Mesenchymal stem cell (in vitro differentiated cells and primary cell): Measurements from ENCODE around the gene COL4A2.

ENCODE experiments used
- DNase-seq: peaks from one replicate; pipeline ENCODE4 v3.0.0-alpha.2; 2013
- H2AFZ ChIP-seq: one replicate; pipeline ENCODE4 v1.6.1; 2013; ENCODE audit warnings: low read depth, mild to moderate bottlenecking, control low read depth, inconsistent platforms, low read length, moderate library complexity
- H2AK5ac ChIP-seq: 2 replicates; pipeline ENCODE4 v1.6.1; 2013; ENCODE audit warnings: low read length, moderate library complexity, mild to moderate bottlenecking, inconsistent platforms; ENCODE audit not compliant: severe bottlenecking
- H2BK120ac ChIP-seq: one replicate; pipeline ENCODE4 v1.6.1; 2013; ENCODE audit warnings: low read depth, mild to moderate bottlenecking, inconsistent platforms, low read length, moderate library complexity
- H2BK12ac ChIP-seq, 2 experiments: one replicate each; pipeline ENCODE4 v1.6.1; 2013; ENCODE audit warnings: inconsistent platforms in 2 of 2, low read length in 2 of 2, mild to moderate bottlenecking in 2 of 2, moderate library complexity in 2 of 2, control low read depth in 1 of 2
- H2BK15ac ChIP-seq: one replicate; pipeline ENCODE4 v1.6.1; 2013; ENCODE audit warnings: mild to moderate bottlenecking, low read depth, inconsistent platforms; ENCODE audit not compliant: poor library complexity, severe bottlenecking
- H2BK5ac ChIP-seq: 2 replicates; pipeline ENCODE4 v1.6.1; 2013; ENCODE audit warnings: low read depth, mild to moderate bottlenecking, low read length, control low read depth, inconsistent platforms; ENCODE audit not compliant: poor library complexity, severe bottlenecking
- H3K14ac ChIP-seq, 2 experiments: one replicate each; pipeline ENCODE4 v1.6.1; 2013; ENCODE audit warnings: inconsistent platforms in 2 of 2, low read length in 2 of 2, control low read depth in 1 of 2, mild to moderate bottlenecking in 1 of 2, moderate library complexity in 1 of 2
- H3K18ac ChIP-seq, 2 experiments: one replicate each; pipeline ENCODE4 v1.6.1; 2013; ENCODE audit warnings: inconsistent platforms in 2 of 2, low read length in 2 of 2, control low read depth in 1 of 2, low read depth in 1 of 2, mild to moderate bottlenecking in 1 of 2
- H3K23ac ChIP-seq, 2 experiments: one replicate each; pipeline ENCODE4 v1.6.1; 2013; ENCODE audit warnings: inconsistent platforms in 2 of 2, low read length in 2 of 2, mild to moderate bottlenecking in 2 of 2, moderate library complexity in 2 of 2, control low read depth in 1 of 2
- H3K27ac ChIP-seq: 2 replicates; pipeline ENCODE4 v1.5.1; 2013; ENCODE audit warnings: mild to moderate bottlenecking, moderate library complexity, low read length, control low read depth, inconsistent platforms; ENCODE audit not compliant: poor library complexity, severe bottlenecking
- H3K27me3 ChIP-seq, 2 experiments: 2 replicates each; pipeline versions ENCODE4 v1.6.1 to v1.7.0; 2013; ENCODE audit warnings: low read length in 2 of 2, mild to moderate bottlenecking in 2 of 2, moderate library complexity in 2 of 2, control low read depth in 1 of 2, inconsistent platforms in 1 of 2; ENCODE audit not compliant: control insufficient read depth in 1 of 2, insufficient read depth in 1 of 2
- H3K36me3 ChIP-seq, 2 experiments: 2 replicates each; pipeline versions ENCODE4 v1.6.1 to v1.7.0; 2013; ENCODE audit warnings: low read length in 2 of 2, control low read depth in 1 of 2, inconsistent platforms in 1 of 2, low read depth in 1 of 2, mild to moderate bottlenecking in 1 of 2; ENCODE audit not compliant: insufficient read depth in 2 of 2, control insufficient read depth in 1 of 2
- H3K4ac ChIP-seq, 2 experiments: one replicate each; pipeline ENCODE4 v1.6.1; 2013; ENCODE audit warnings: inconsistent platforms in 2 of 2, low read length in 2 of 2, mild to moderate bottlenecking in 2 of 2, moderate library complexity in 2 of 2, control low read depth in 1 of 2, low read depth in 1 of 2
- H3K4me1 ChIP-seq: 2 replicates; pipeline ENCODE4 v1.6.1; 2013; ENCODE audit warnings: low read depth, low read length, control low read depth; ENCODE audit not compliant: control insufficient read depth, insufficient read depth
- H3K4me2 ChIP-seq: 2 replicates; pipeline ENCODE4 v1.6.1; 2013; ENCODE audit warnings: low read length, mild to moderate bottlenecking, inconsistent platforms; ENCODE audit not compliant: poor library complexity, severe bottlenecking
- H3K4me3 ChIP-seq, 2 experiments: 2 replicates each; pipeline versions ENCODE4 v1.5.1 to v1.7.0; 2013; ENCODE audit warnings: low read length in 2 of 2, mild to moderate bottlenecking in 2 of 2, control low read depth in 1 of 2, low read depth in 1 of 2; ENCODE audit not compliant: insufficient read depth in 1 of 2
- H3K79me1 ChIP-seq: replicated peaks from 2 replicates; pipeline ENCODE4 v1.6.1; 2013; ENCODE audit warnings: mild to moderate bottlenecking, control low read depth, low read length, inconsistent platforms; ENCODE audit not compliant: poor library complexity, severe bottlenecking
- H3K9ac ChIP-seq: 2 replicates; pipeline ENCODE4 v1.7.0; 2013; ENCODE audit warnings: mild to moderate bottlenecking, low read length, moderate library complexity
- H3K9me3 ChIP-seq: 2 replicates; pipeline ENCODE4 v1.7.0; 2013; ENCODE audit warnings: mild to moderate bottlenecking, low read length; ENCODE audit not compliant: control insufficient read depth
- H4K8ac ChIP-seq: one replicate; pipeline ENCODE4 v1.6.1; 2013; ENCODE audit warnings: inconsistent platforms, mild to moderate bottlenecking, low read length, moderate library complexity
- H4K91ac ChIP-seq: one replicate; pipeline ENCODE4 v1.6.1; 2013; ENCODE audit warnings: mild to moderate bottlenecking, low read length, inconsistent platforms
- WGBS: methylation state at CpG from one replicate; pipeline ENCODE4 v1.1.7; 2013; ENCODE audit warnings: mixed read lengths; 5-methylcytosine and 5-hydroxymethylcytosine counted together

The COL4A2 gene

GRCh38 chr13:110343241-110343865 lies 36.3 kb downstream of the COL4A2 start:
- 93% methylated on average over 16 of the region's 16 CpGs for WGBS
- Histone ChIP-seq H2BK15ac (no peak overlapping the region), H3K36me3 (peaks cover 0 to 33% of the 10 kb centered on the region in 2 experiments), H4K8ac (no peak overlapping the region), H2BK12ac (peak overlapping the region in 1 of 2 experiments; percentile 25), H3K4me1 (peaks cover 51% of the 10 kb centered on the region), H3K9me3 (no peaks in the 10 kb centered on the region), H3K4me3 (no peak overlapping the region), H3K4ac (peak overlapping the region; percentile 22 to 30), H3K27me3 (no peaks in the 10 kb centered on the region), H4K91ac (peak overlapping the region; percentile 61), H2BK5ac (no peak overlapping the region), H3K9ac (no peak overlapping the region), H2BK120ac (no peak overlapping the region), H3K4me2 (no peak overlapping the region), H3K14ac (peak overlapping the region in 1 of 2 experiments; percentile 58), H3K23ac (no peak overlapping the region), H3K27ac (peak overlapping the region; percentile 69), H3K18ac (peak overlapping the region; percentile 18 to 19), H3K79me1 (peaks cover 16% of the 10 kb centered on the region), H2AK5ac (peak overlapping the region; percentile 9), H2AFZ (no peak overlapping the region)
- no peak for DNase-seq

GRCh38 chr13:110344320-110344719 lies 37.2 kb downstream of the COL4A2 start:
- no peak overlapping the region for H2BK120ac ChIP-seq
- peaks cover 18% of the 10 kb centered on the region for H3K79me1 ChIP-seq
- H3K27me3 ChIP-seq, result no peaks in the 10 kb centered on the region
- H2BK5ac ChIP-seq, result no peak overlapping the region
- H3K9me3 ChIP-seq, result no peaks in the 10 kb centered on the region
- peak overlapping the region in 1 of 2 experiments; percentile 9 for H3K18ac ChIP-seq
- no peak overlapping the region for H2AFZ ChIP-seq
- H3K4me2 ChIP-seq, result no peak overlapping the region
- no peak overlapping the region for H3K4me3 ChIP-seq
- peaks cover 0 to 34% of the 10 kb centered on the region in 2 experiments for H3K36me3 ChIP-seq
- no peak for DNase-seq
- no peak overlapping the region for H3K14ac ChIP-seq
- H3K4ac ChIP-seq, result no peak overlapping the region
- peaks cover 48% of the 10 kb centered on the region for H3K4me1 ChIP-seq
- no peak overlapping the region for H2BK12ac ChIP-seq
- peak overlapping the region; percentile 32 for H3K27ac ChIP-seq
- 96% methylated on average over 5 of the region's 5 CpGs for WGBS
- no peak overlapping the region for H4K8ac ChIP-seq
- H2AK5ac ChIP-seq, result no peak overlapping the region
- H3K23ac ChIP-seq, result no peak overlapping the region
- no peak overlapping the region for H4K91ac ChIP-seq
- H2BK15ac ChIP-seq, result no peak overlapping the region
- H3K9ac ChIP-seq, result no peak overlapping the region

GRCh38 chr13:110345266-110345665 lies 38.2 kb downstream of the COL4A2 start:
- H2BK12ac ChIP-seq, result no peak overlapping the region
- no peak overlapping the region for H3K9ac ChIP-seq
- H3K4ac ChIP-seq, result no peak overlapping the region
- H4K91ac ChIP-seq, result no peak overlapping the region
- H2BK15ac ChIP-seq, result no peak overlapping the region
- no peak overlapping the region for H3K4me2 ChIP-seq
- H3K18ac ChIP-seq, result no peak overlapping the region
- H2AK5ac ChIP-seq, result no peak overlapping the region
- no peak overlapping the region for H3K14ac ChIP-seq
- no peak overlapping the region for H4K8ac ChIP-seq
- peaks cover 18% of the 10 kb centered on the region for H3K79me1 ChIP-seq
- H3K9me3 ChIP-seq, result no peaks in the 10 kb centered on the region
- H3K27me3 ChIP-seq, result no peaks in the 10 kb centered on the region
- no peak overlapping the region for H2BK5ac ChIP-seq
- peaks cover 0 to 34% of the 10 kb centered on the region in 2 experiments for H3K36me3 ChIP-seq
- H3K27ac ChIP-seq, result no peak overlapping the region
- no peak for DNase-seq
- no peak overlapping the region for H2BK120ac ChIP-seq
- no peak overlapping the region for H2AFZ ChIP-seq
- WGBS, result 93% methylated on average over 7 of the region's 7 CpGs
- no peak overlapping the region for H3K4me3 ChIP-seq
- H3K4me1 ChIP-seq, result peaks cover 45% of the 10 kb centered on the region
- no peak overlapping the region for H3K23ac ChIP-seq

GRCh38 chr13:110345701-110346100 lies 38.6 kb downstream of the COL4A2 start:
- Histone ChIP-seq H3K9me3 (no peaks in the 10 kb centered on the region), H2BK15ac (peak overlapping the region; percentile 19), H4K91ac (no peak overlapping the region), H2BK5ac (no peak overlapping the region), H3K4me3 (no peak overlapping the region), H3K36me3 (peaks cover 0 to 34% of the 10 kb centered on the region in 2 experiments), H3K9ac (no peak overlapping the region), H2BK120ac (no peak overlapping the region), H3K14ac (no peak overlapping the region), H3K23ac (peak overlapping the region in 1 of 2 experiments; percentile 23), H3K18ac (peak overlapping the region in 1 of 2 experiments; percentile 32), H3K4me2 (no peak overlapping the region), H3K4ac (peak overlapping the region in 1 of 2 experiments; percentile 17), H3K79me1 (peaks cover 18% of the 10 kb centered on the region), H2AK5ac (peak overlapping the region; percentile 33), H2AFZ (no peak overlapping the region), H3K27ac (no peak overlapping the region), H3K4me1 (peaks cover 45% of the 10 kb centered on the region), H3K27me3 (no peaks in the 10 kb centered on the region), H2BK12ac (no peak overlapping the region), H4K8ac (no peak overlapping the region)
- DNase-seq, result no peak
- 97% methylated on average over 4 of the region's 4 CpGs for WGBS
